Mesothelial cell of epicardium (in vitro differentiated cells): Measurements from ENCODE around the gene MBTD1. TPM values are rescaled to one million over a fixed set of nuclear protein-coding genes. Genes with fewer than 3 reads are reported as not detected.
"Not testable (repeated sequence)": the region's sequence is repeated elsewhere in the genome, so short reads cannot be mapped to it uniquely, and the experiment has no call there.

ENCODE experiments used
- DNase-seq, 2 experiments: peaks; one replicate each; pipeline ENCODE4 v3.0.0; 2021; ENCODE audit warnings: low spot score in 2 of 2; ENCODE audit not compliant: unreplicated experiment in 2 of 2
- H3K27ac Mint-ChIP-seq: 2 replicates; pipeline ENCODE4 v1.8.0; 2021; ENCODE audit warnings: mixed read lengths
- H3K27me3 Mint-ChIP-seq: 2 replicates; pipeline ENCODE4 v1.8.0; 2021; ENCODE audit warnings: low read depth, mixed read lengths
- H3K36me3 Mint-ChIP-seq: 2 replicates; pipeline ENCODE4 v1.8.0; 2021; ENCODE audit warnings: mixed read lengths
- H3K4me1 Mint-ChIP-seq: 2 replicates; pipeline ENCODE4 v1.8.0; 2021; ENCODE audit warnings: mixed read lengths
- H3K4me3 Mint-ChIP-seq: 2 replicates; pipeline ENCODE4 v1.8.0; 2021; ENCODE audit warnings: mild to moderate bottlenecking, moderate library complexity, mixed read lengths
- H3K9me3 Mint-ChIP-seq: 2 replicates; pipeline ENCODE4 v1.8.0; 2021; ENCODE audit warnings: mixed read lengths
- total RNA-seq: library from RNA; stranded (reverse); gene quantifications from 3 replicates; pipeline ENCODE4 v1.2.1, GENCODE V29; 2021
- TF ChIP-seq, protein P1 (sequence below): fragments of 200-600 bp; sonication (generic); IDR thresholded peaks from one replicate; pipeline ENCODE4 v1.5.0; 2021; ENCODE audit warnings: antibody characterized with exemption; ENCODE audit not compliant: unreplicated experiment

The MBTD1 gene
- total RNA-seq, 1 donor from 2014 or later, result 43.0 TPM

GRCh38 chr17:51231999-51232398 is 27.9 kb downstream of the MBTD1 start:
- H3K27ac Mint-ChIP-seq, result no peak overlapping the region
- TF ChIP-seq, protein P1, sequence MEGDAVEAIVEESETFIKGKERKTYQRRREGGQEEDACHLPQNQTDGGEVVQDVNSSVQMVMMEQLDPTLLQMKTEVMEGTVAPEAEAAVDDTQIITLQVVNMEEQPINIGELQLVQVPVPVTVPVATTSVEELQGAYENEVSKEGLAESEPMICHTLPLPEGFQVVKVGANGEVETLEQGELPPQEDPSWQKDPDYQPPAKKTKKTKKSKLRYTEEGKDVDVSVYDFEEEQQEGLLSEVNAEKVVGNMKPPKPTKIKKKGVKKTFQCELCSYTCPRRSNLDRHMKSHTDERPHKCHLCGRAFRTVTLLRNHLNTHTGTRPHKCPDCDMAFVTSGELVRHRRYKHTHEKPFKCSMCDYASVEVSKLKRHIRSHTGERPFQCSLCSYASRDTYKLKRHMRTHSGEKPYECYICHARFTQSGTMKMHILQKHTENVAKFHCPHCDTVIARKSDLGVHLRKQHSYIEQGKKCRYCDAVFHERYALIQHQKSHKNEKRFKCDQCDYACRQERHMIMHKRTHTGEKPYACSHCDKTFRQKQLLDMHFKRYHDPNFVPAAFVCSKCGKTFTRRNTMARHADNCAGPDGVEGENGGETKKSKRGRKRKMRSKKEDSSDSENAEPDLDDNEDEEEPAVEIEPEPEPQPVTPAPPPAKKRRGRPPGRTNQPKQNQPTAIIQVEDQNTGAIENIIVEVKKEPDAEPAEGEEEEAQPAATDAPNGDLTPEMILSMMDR, result no peak
- H3K36me3 Mint-ChIP-seq, result peaks cover 19% of the 10 kb centered on the region
- peaks cover 12% of the 10 kb centered on the region for H3K9me3 Mint-ChIP-seq
- H3K4me1 Mint-ChIP-seq, result no peaks in the 10 kb centered on the region
- no peak overlapping the region for H3K4me3 Mint-ChIP-seq
- no peaks in the 10 kb centered on the region for H3K27me3 Mint-ChIP-seq
- no peak for DNase-seq

GRCh38 chr17:51230306-51230705 is 29.5 kb downstream of the MBTD1 start:
- DNase-seq, result no peak
- H3K4me3 Mint-ChIP-seq, result no peak overlapping the region
- H3K27me3 Mint-ChIP-seq, result no peaks in the 10 kb centered on the region
- H3K4me1 Mint-ChIP-seq, result no peaks in the 10 kb centered on the region
- H3K36me3 Mint-ChIP-seq, result peaks cover 9% of the 10 kb centered on the region
- H3K27ac Mint-ChIP-seq, result no peak overlapping the region
- peaks cover under 1% of the 10 kb centered on the region for H3K9me3 Mint-ChIP-seq
- TF ChIP-seq, protein P1, result no peak

- Mint-ChIP-seq H3K27ac (no peak overlapping the region), H3K27me3 (no peaks in the 10 kb centered on the region), H3K9me3 (no peaks in the 10 kb centered on the region), H3K36me3 (peaks cover 8% of the 10 kb centered on the region), H3K4me1 (peaks cover 2% of the 10 kb centered on the region), H3K4me3 (no peak overlapping the region)
- no peak for DNase-seq
- TF ChIP-seq, protein P1, result no peak
Observed at GRCh38 chr17:51229889-51230288, 30.0 kb downstream of the MBTD1 start.

GRCh38 chr17:51228161-51228560 is 31.7 kb downstream of the MBTD1 start:
- H3K27me3 Mint-ChIP-seq, result no peaks in the 10 kb centered on the region
- H3K36me3 Mint-ChIP-seq, result peaks cover 15% of the 10 kb centered on the region
- TF ChIP-seq, protein P1, result no peak
- no peak overlapping the region for H3K4me3 Mint-ChIP-seq
- no peak for DNase-seq
- H3K9me3 Mint-ChIP-seq, result no peaks in the 10 kb centered on the region
- H3K4me1 Mint-ChIP-seq, result peaks cover 4% of the 10 kb centered on the region
- no peak overlapping the region for H3K27ac Mint-ChIP-seq

DNA sequence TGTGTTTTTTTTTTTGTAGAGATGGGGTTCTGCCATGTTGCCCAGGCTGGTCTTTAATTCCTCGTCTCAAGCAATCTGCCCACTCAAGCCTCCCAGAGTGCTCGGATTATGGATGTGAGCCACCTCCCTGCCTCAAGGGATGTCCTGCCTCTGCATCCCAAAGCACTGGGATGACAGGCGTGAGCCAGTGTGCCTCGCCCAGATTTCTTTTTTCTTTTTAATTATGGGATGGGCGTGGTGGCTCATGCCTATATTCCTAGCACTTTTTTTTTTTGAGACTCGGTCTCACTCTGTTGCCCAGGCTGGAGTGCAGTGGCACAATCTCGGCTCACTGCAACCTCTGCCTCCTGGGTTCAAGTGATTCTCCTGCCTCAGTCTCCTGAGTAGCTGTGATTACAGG is 34.3 kb downstream of the MBTD1 start:
- not testable (repeated sequence) for H3K4me1 Mint-ChIP-seq, H3K27ac Mint-ChIP-seq, DNase-seq, H3K9me3 Mint-ChIP-seq, H3K4me3 Mint-ChIP-seq, H3K27me3 Mint-ChIP-seq
- peaks cover 21% of the 10 kb centered on the region for H3K36me3 Mint-ChIP-seq

- H3K4me3 Mint-ChIP-seq, result no peak overlapping the region
- H3K4me1 Mint-ChIP-seq, result peaks cover 4% of the 10 kb centered on the region
- no peaks in the 10 kb centered on the region for H3K9me3 Mint-ChIP-seq
- TF ChIP-seq, protein P1, result no peak
- peaks cover 24% of the 10 kb centered on the region for H3K36me3 Mint-ChIP-seq
- peak overlapping the region; percentile 51 for H3K27ac Mint-ChIP-seq
- DNase-seq, result no peak
- no peaks in the 10 kb centered on the region for H3K27me3 Mint-ChIP-seq
Observed at GRCh38 chr17:51224402-51225262, 35.2 kb downstream of the MBTD1 start.
